ENCODE measurements around the gene ABHD11. TPM values are rescaled to one million over a fixed set of nuclear protein-coding genes. Genes with fewer than 3 reads are reported as not detected.

The ABHD11 gene
- total RNA-seq, 5 donors from 2014 or later (not counting 1 experiment from before 2014, with no cell fraction given), result 14.5 to 24.3 (median 18.8) TPM

DNA sequence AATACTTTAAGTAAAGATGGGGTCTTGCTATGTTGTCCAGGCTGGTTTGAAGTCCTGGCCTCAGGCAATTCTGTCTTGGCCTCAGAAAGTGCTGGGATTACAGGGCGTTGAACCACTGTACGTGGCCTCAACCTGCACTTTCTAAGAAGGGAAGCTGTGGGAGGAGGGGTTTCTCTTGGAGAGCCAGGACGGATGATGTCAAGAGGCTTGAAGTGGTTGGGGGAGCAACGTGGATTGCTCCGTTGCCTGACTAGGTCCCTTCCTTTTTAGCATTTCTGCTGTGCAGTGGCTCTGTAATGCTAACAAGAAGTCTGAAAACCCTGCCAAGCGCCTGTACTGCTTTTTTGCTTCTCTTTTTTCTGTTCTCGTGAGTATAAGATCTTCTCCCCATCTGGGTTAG, 48.0 kb downstream of the ABHD11 start:
- WGBS (ENCODE audit: insufficient coverage), result 86% methylated on average over 6 of the region's 7 CpGs
- ChIA-PET POLR2A (interaction anchor here in 1 of 2 donors (0.7 kb wide), 1 partner anchor 15 kb away, joined by 3 read pairs; no protein-coding TSS in a partner anchor), CTCF (no interaction called here)
- no peaks in the 10 kb centered on the region for H3K4me1 ChIP-seq (ENCODE audit: control insufficient read depth in 1 of 2, extremely low read depth in 1 of 2, insufficient read depth in 2 of 2, low read length in 2 of 2)
- Mint-ChIP-seq H3K4me3 (no peak overlapping the region), H3K9me3 (no peaks in the 10 kb centered on the region), H3K36me3 (peaks cover 48% of the 10 kb centered on the region), H3K27ac (no peak overlapping the region), H3K4me1 (peaks cover 6 to 17% (median 12%) of the 10 kb centered on the region in 3 donors), H3K27me3 (no peaks in the 10 kb centered on the region)
- no peak overlapping the region for H3K27ac ChIP-seq (ENCODE audit: low read length)
- peaks cover 35 to 80% of the 10 kb centered on the region in 2 donors for H3K36me3 ChIP-seq (ENCODE audit: control insufficient read depth in 2 of 2, extremely low read depth in 1 of 2, insufficient read depth in 1 of 2, low read length in 1 of 2)
- ATAC-seq (replicated peaks in 1 of 4) (no peak), DNase-seq (no peak)
- no peak overlapping the region for H3K4me3 ChIP-seq (ENCODE audit: control insufficient read depth in 1 of 2, extremely low read depth in 1 of 2, low read length in 1 of 2)
- H3K27me3 ChIP-seq (replicated peaks in 1 of 2; ENCODE audit: control insufficient read depth in 2 of 2, extremely low read depth in 1 of 2, insufficient read depth in 2 of 2, low read length in 1 of 2), result no peaks in the 10 kb centered on the region
- H3K9me3 ChIP-seq, result no peaks in the 10 kb centered on the region

GRCh38 chr7:73688288-73688687, 50.3 kb downstream of the ABHD11 start:
- Mint-ChIP-seq H3K4me1 (peaks cover 14 to 27% (median 25%) of the 10 kb centered on the region in 3 donors), H3K27ac (no peak overlapping the region), H3K36me3 (peaks cover 37% of the 10 kb centered on the region), H3K9me3 (no peaks in the 10 kb centered on the region), H3K4me3 (no peak overlapping the region), H3K27me3 (no peaks in the 10 kb centered on the region)
- H3K9me3 ChIP-seq, result no peaks in the 10 kb centered on the region
- H3K4me3 ChIP-seq (ENCODE audit: control insufficient read depth in 1 of 2, extremely low read depth in 1 of 2, low read length in 1 of 2), result no peak overlapping the region
- H3K36me3 ChIP-seq (ENCODE audit: control insufficient read depth in 2 of 2, extremely low read depth in 1 of 2, insufficient read depth in 1 of 2, low read length in 1 of 2), result peaks cover 23 to 59% of the 10 kb centered on the region in 2 donors
- 100% methylated on average over 2 of the region's 8 CpGs for WGBS (ENCODE audit: insufficient coverage)
- no peak for ATAC-seq (replicated peaks in 1 of 4)
- no peak for DNase-seq
- peaks cover 3 to 18% of the 10 kb centered on the region in 2 experiments for H3K4me1 ChIP-seq (ENCODE audit: control insufficient read depth in 1 of 2, extremely low read depth in 1 of 2, insufficient read depth in 2 of 2, low read length in 2 of 2)
- POLR2A ChIA-PET, result no interaction called here
- H3K27me3 ChIP-seq (replicated peaks in 1 of 2; ENCODE audit: control insufficient read depth in 2 of 2, extremely low read depth in 1 of 2, insufficient read depth in 2 of 2, low read length in 1 of 2), result no peaks in the 10 kb centered on the region
- H3K27ac ChIP-seq (ENCODE audit: low read length), result no peak overlapping the region
- CTCF ChIA-PET, result no interaction called here

Other genes starting within 250 kb of the ABHD11 start
- 10 to 100 TPM; 57.1 to 64.5 (median 63.0) TPM for gene BAZ1B, start 216.5 kb downstream of the ABHD11 start, total RNA-seq
- 100 to 1,000 TPM in 2 of 5 donors, 10 to 100 TPM in 3; 56.3 to 106 (median 63.8) TPM for gene BCL7B, start 181.1 kb downstream of the ABHD11 start, total RNA-seq
- gene TBL2, start 160.2 kb downstream of the ABHD11 start, total RNA-seq, result 10 to 100 TPM; 14.8 to 38.5 (median 31.6) TPM
- gene MLXIPL, start 114.3 kb downstream of the ABHD11 start, total RNA-seq, result under 1 TPM in 3 of 5 donors, not detected in 2; 0.30 to 0.95 (median 0.58) TPM
- gene VPS37D, start 71.0 kb downstream of the ABHD11 start, total RNA-seq, result 1 to 10 TPM in 1 of 5 donors, under 1 TPM in 4; 0.36 to 1.1 (median 0.57) TPM
- 10 to 100 TPM in 4 of 5 donors, 1 to 10 TPM in 1; 9.1 to 16.4 (median 14.7) TPM for gene DNAJC30, start 55.3 kb downstream of the ABHD11 start, total RNA-seq
- gene BUD23, start 55.2 kb downstream of the ABHD11 start, total RNA-seq, result 10 to 100 TPM; 66.9 to 90.0 (median 71.2) TPM
- gene STX1A, start 19.1 kb downstream of the ABHD11 start, total RNA-seq, result 10 to 100 TPM in 4 of 5 donors, 1 to 10 TPM in 1; 7.7 to 18.1 (median 13.0) TPM
- under 1 TPM in 2 of 5 donors, not detected in 3; 0.26 to 0.50 TPM for gene CLDN3, start 31.5 kb upstream of the ABHD11 start, total RNA-seq
- gene CLDN4, start 92.2 kb upstream of the ABHD11 start, total RNA-seq, result 1 to 10 TPM in 1 of 5 donors, under 1 TPM in 2, not detected in 2; 0.53 to 1.3 (median 0.79) TPM
- gene METTL27, start 103.7 kb upstream of the ABHD11 start, total RNA-seq, result 1 to 10 TPM in 4 of 5 donors, under 1 TPM in 1; 0.45 to 7.2 (median 1.8) TPM
- not detected for gene TMEM270, start 122.4 kb upstream of the ABHD11 start, total RNA-seq